ENCODE data around the gene COPZ2.

Gene COPZ2

DNA sequence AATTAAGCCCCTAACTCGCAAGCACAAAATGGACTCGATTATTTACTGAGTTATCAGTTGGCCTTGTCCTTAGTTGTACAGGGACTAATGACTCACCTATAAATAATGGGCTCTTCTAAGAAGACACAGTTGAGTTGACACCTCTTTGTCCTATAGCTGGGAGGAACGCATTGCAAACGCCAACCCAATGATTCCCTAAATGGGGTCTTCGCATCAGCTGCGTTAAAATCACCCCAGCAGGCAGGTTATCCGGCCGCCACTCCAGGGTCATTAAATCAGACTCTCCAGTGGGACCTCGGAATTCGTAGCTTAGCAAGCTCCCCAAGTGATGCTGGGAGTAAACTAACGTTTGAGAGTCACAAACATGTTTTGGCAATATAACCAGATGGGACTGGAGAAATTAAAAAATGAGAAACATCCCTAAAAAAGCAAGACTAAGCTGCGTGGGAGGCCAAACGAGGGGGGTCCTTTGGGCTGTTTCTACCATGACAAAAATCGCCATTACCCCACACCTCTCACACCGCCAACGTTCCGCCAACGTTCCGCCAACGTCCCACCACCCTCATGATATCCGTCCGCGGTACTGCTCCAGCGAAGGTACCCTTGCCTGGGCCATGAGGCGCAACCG, 9.6 kb upstream of the COPZ2 start:
- Histone ChIP-seq H4K20me1 (ENCODE audit: insufficient read depth, low read length) (no peaks in the 10 kb centered on the region), H2AFZ (ENCODE audit: low read length) (no peak overlapping the region), H3K27ac (ENCODE audit: low read depth, low read length, poor library complexity, severe bottlenecking) (peak overlapping the region; percentile 72), H3K27me3 (ENCODE audit: insufficient read depth, low read length) (no peaks in the 10 kb centered on the region), H3K4me1 (ENCODE audit: insufficient read depth, low read length, severe bottlenecking) (peaks cover 43% of the 10 kb centered on the region), H3K9me3 (ENCODE audit: low read length) (no peaks in the 10 kb centered on the region), H3K4me3 (ENCODE audit: low read depth, low read length, poor library complexity, severe bottlenecking) (peak overlapping the region; percentile 84), H3K9ac (ENCODE audit: low read length) (peak overlapping the region; percentile 74), H3K4me2 (ENCODE audit: low read length) (peak overlapping the region; percentile 84), H3K79me2 (ENCODE audit: insufficient read depth, low read length) (peaks cover 13% of the 10 kb centered on the region), H3F3A (ENCODE audit: insufficient read depth, low read length) (no peaks in the 10 kb centered on the region), H3K36me3 (ENCODE audit: insufficient read depth, low read length) (peaks cover 19% of the 10 kb centered on the region; the same call in 1 of the 2 replicates), H3K9me2 (ENCODE audit: low read depth, low read length) (no peaks in the 10 kb centered on the region)
- TF ChIP-seq EZH2 (IDR thresholded peaks at IDR 0.05; ENCODE audit: borderline replicate concordance, low read length): no peak
- TF ChIP-seq, protein P1, sequence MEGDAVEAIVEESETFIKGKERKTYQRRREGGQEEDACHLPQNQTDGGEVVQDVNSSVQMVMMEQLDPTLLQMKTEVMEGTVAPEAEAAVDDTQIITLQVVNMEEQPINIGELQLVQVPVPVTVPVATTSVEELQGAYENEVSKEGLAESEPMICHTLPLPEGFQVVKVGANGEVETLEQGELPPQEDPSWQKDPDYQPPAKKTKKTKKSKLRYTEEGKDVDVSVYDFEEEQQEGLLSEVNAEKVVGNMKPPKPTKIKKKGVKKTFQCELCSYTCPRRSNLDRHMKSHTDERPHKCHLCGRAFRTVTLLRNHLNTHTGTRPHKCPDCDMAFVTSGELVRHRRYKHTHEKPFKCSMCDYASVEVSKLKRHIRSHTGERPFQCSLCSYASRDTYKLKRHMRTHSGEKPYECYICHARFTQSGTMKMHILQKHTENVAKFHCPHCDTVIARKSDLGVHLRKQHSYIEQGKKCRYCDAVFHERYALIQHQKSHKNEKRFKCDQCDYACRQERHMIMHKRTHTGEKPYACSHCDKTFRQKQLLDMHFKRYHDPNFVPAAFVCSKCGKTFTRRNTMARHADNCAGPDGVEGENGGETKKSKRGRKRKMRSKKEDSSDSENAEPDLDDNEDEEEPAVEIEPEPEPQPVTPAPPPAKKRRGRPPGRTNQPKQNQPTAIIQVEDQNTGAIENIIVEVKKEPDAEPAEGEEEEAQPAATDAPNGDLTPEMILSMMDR (IDR thresholded peaks at IDR 0.05; ENCODE audit: low read length): no peak

- peak overlapping the region; percentile 74; the same call in 1 of the 2 replicates for H3K9ac ChIP-seq (ENCODE audit: low read length)
- no peak for TF ChIP-seq EZH2 (IDR thresholded peaks at IDR 0.05; ENCODE audit: borderline replicate concordance, low read length)
- TF ChIP-seq, protein P1 (IDR thresholded peaks at IDR 0.05; ENCODE audit: low read length): no peak
- H3K36me3 ChIP-seq (ENCODE audit: insufficient read depth, low read length): peaks cover 10% of the 10 kb centered on the region; the same call in 1 of the 2 replicates
- no peaks in the 10 kb centered on the region for H3K27me3 ChIP-seq (ENCODE audit: insufficient read depth, low read length)
- peak overlapping the region; percentile 84 for H3K4me2 ChIP-seq (ENCODE audit: low read length)
- no peaks in the 10 kb centered on the region for H3F3A ChIP-seq (ENCODE audit: insufficient read depth, low read length)
- H3K4me3 ChIP-seq (ENCODE audit: low read depth, low read length, poor library complexity, severe bottlenecking): peak overlapping the region; percentile 84
- no peaks in the 10 kb centered on the region for H4K20me1 ChIP-seq (ENCODE audit: insufficient read depth, low read length)
- H3K27ac ChIP-seq (ENCODE audit: low read depth, low read length, poor library complexity, severe bottlenecking): no peak overlapping the region
- no peak overlapping the region for H2AFZ ChIP-seq (ENCODE audit: low read length)
- H3K79me2 ChIP-seq (ENCODE audit: insufficient read depth, low read length): peaks cover 13% of the 10 kb centered on the region
- no peaks in the 10 kb centered on the region for H3K9me3 ChIP-seq (ENCODE audit: low read length)
- no peaks in the 10 kb centered on the region for H3K9me2 ChIP-seq (ENCODE audit: low read depth, low read length)
- peaks cover 34% of the 10 kb centered on the region for H3K4me1 ChIP-seq (ENCODE audit: insufficient read depth, low read length, severe bottlenecking)
Observed at GRCh38 chr17:48046296-48046695, 8.7 kb upstream of the COPZ2 start.

- Histone ChIP-seq H3K4me2 (ENCODE audit: low read length) (no peak overlapping the region), H3K27ac (ENCODE audit: low read depth, low read length, poor library complexity, severe bottlenecking) (no peak overlapping the region), H3K27me3 (ENCODE audit: insufficient read depth, low read length) (no peaks in the 10 kb centered on the region)
Observed at GRCh38 chr17:48045316-48046001, 7.9 kb upstream of the COPZ2 start.

More at GRCh38 chr17:48045316-48046001, 7.9 kb upstream of the COPZ2 start:
- Histone ChIP-seq H3K79me2 (ENCODE audit: insufficient read depth, low read length) (peaks cover 13% of the 10 kb centered on the region), H3K36me3 (ENCODE audit: insufficient read depth, low read length) (peaks cover 2% of the 10 kb centered on the region; the same call in 1 of the 2 replicates), H3K9ac (ENCODE audit: low read length) (no peak overlapping the region), H3K9me2 (ENCODE audit: low read depth, low read length) (no peaks in the 10 kb centered on the region), H3K9me3 (ENCODE audit: low read length) (no peaks in the 10 kb centered on the region), H2AFZ (ENCODE audit: low read length) (no peak overlapping the region), H4K20me1 (ENCODE audit: insufficient read depth, low read length) (no peaks in the 10 kb centered on the region), H3K4me3 (ENCODE audit: low read depth, low read length, poor library complexity, severe bottlenecking) (no peak overlapping the region), H3K4me1 (ENCODE audit: insufficient read depth, low read length, severe bottlenecking) (peaks cover 25% of the 10 kb centered on the region), H3F3A (ENCODE audit: insufficient read depth, low read length) (no peaks in the 10 kb centered on the region)
- TF ChIP-seq, protein P1 (IDR thresholded peaks at IDR 0.05; ENCODE audit: low read length): no peak
- TF ChIP-seq EZH2 (IDR thresholded peaks at IDR 0.05; ENCODE audit: borderline replicate concordance, low read length): no peak

All from OCI-LY1 (cell line).